CD4-positive, alpha-beta T cell (primary cell): ENCODE results near the gene PRRX2. TPM values are rescaled to one million over a fixed set of nuclear protein-coding genes. Genes with fewer than 3 reads are reported as not detected.

ENCODE experiments used
- ATAC-seq: fragments of 200-7000 bp; cut with Tn5 transposase; one replicate; pipeline ENCODE4 v1.10.0; 2022; ENCODE audit warnings: mild to moderate bottlenecking; ENCODE audit not compliant: poor library complexity
- CTCF ChIA-PET: fragments of 350-600 bp; sonication (Branson Sonifier 250); formaldehyde crosslinking; loops from one replicate; lab custom pipeline; 2021; ENCODE audit warnings: antibody characterized with exemption, inconsistent platforms; lab: Charles Lee
- POLR2A ChIA-PET: fragments of 350-600 bp; sonication (Branson Sonifier 250); formaldehyde crosslinking; loops from one replicate; lab custom pipeline; 2021; ENCODE audit warnings: antibody characterized with exemption, inconsistent platforms; lab: Charles Lee
- DNase-seq, 14 experiments: peaks; one replicate each; pipeline ENCODE4 v3.0.0-alpha.2; 2013 to 2020; ENCODE audit warnings: mixed read lengths in 2 of 14
- H3K27ac ChIP-seq, 2 donors: one replicate each; pipeline versions ENCODE4 v1.5.1 to v1.7.0; 2013; ENCODE audit warnings: low read length in 2 of 2, low read depth in 1 of 2, mild to moderate bottlenecking in 1 of 2
- H3K27me3 ChIP-seq, 2 experiments: 1 replicate in 1 of 2; 2 replicates in 1 of 2; pipeline versions ENCODE4 v1.6.1 to v1.7.0; 2013; ENCODE audit warnings: low read length in 2 of 2, control low read depth in 1 of 2, mild to moderate bottlenecking in 1 of 2, moderate library complexity in 1 of 2; ENCODE audit not compliant: insufficient read depth in 2 of 2, control insufficient read depth in 1 of 2
- H3K36me3 ChIP-seq: one replicate; pipeline ENCODE4 v1.6.1; 2013; ENCODE audit warnings: low read length, control low read depth; ENCODE audit not compliant: insufficient read depth
- H3K4me1 ChIP-seq: one replicate; pipeline ENCODE4 v1.6.1; 2013; ENCODE audit warnings: low read length, control low read depth; ENCODE audit not compliant: insufficient read depth
- H3K4me3 ChIP-seq: one replicate; pipeline ENCODE4 v1.5.1; 2013; ENCODE audit warnings: mild to moderate bottlenecking, low read length, moderate library complexity
- H3K9me3 ChIP-seq, 2 experiments: 1 replicate in 1 of 2; 2 replicates in 1 of 2; pipeline versions ENCODE4 v1.6.1 to v1.7.0; 2013; ENCODE audit warnings: low read length in 2 of 2, mild to moderate bottlenecking in 2 of 2, control low read depth in 1 of 2, moderate library complexity in 1 of 2; ENCODE audit not compliant: control insufficient read depth in 1 of 2, insufficient read depth in 1 of 2
- H3K27ac Mint-ChIP-seq: one replicate; pipeline ENCODE4 v1.8.0; 2020; ENCODE audit warnings: mixed read lengths
- H3K27me3 Mint-ChIP-seq: one replicate; pipeline ENCODE4 v1.8.0; 2021; ENCODE audit warnings: mixed read lengths
- H3K36me3 Mint-ChIP-seq: one replicate; pipeline ENCODE4 v1.8.0; 2021; ENCODE audit warnings: low read depth, mixed read lengths
- H3K4me1 Mint-ChIP-seq: one replicate; pipeline ENCODE4 v1.8.0; 2021; ENCODE audit warnings: low read depth, mixed read lengths
- H3K4me3 Mint-ChIP-seq: one replicate; pipeline ENCODE4 v1.8.0; 2020; ENCODE audit warnings: mild to moderate bottlenecking, mixed read lengths
- H3K9me3 Mint-ChIP-seq: one replicate; pipeline ENCODE4 v1.8.0; 2020; ENCODE audit warnings: mixed read lengths
- intact Hi-C, 2 experiments: fragments of 100-400 bp; cut with DNase I in 1 of 2; cut with micrococcal nuclease in 1 of 2; formaldehyde crosslinking; loops; one replicate each; pipeline versions ENCODE4 v1.15.1 to v1.9.0; 2023 to 2025; cut with DNase I, micrococcal nuclease
- total RNA-seq, 174 experiments: library from RNA in 2 of 174; stranded (reverse) in 2 of 174; gene quantifications; one replicate each; pipeline ENCODE4 v1.2.3 and lab custom pipeline; 2021 to 2026
- TF ChIP-seq, protein P1 (sequence below): fragments of 200-600 bp; IDR thresholded peaks from one replicate; pipeline ENCODE4 v1.8.0; 2022; ENCODE audit warnings: antibody characterized with exemption, mild to moderate bottlenecking

PRRX2 gene
- total RNA-seq, 2 experiments from 2014 or later = not detected

GRCh38 chr9:129665814-129666520, 520 bp downstream of the PRRX2 start:
- ATAC-seq = peak; percentile 19
- H3K27ac ChIP-seq = no peak overlapping the region
- peak in 1 of 14 experiments; percentile 31 for DNase-seq
- POLR2A ChIA-PET = no interaction called here
- H3K9me3 Mint-ChIP-seq = no peaks in the 10 kb centered on the region
- H3K27me3 ChIP-seq = peaks cover 15 to 23% of the 10 kb centered on the region in 2 experiments
- peak overlapping the region; percentile 69 for H3K4me3 Mint-ChIP-seq
- H3K36me3 ChIP-seq = no peaks in the 10 kb centered on the region
- H3K36me3 Mint-ChIP-seq = no peaks in the 10 kb centered on the region
- H3K4me1 Mint-ChIP-seq = no peaks in the 10 kb centered on the region
- CTCF ChIA-PET = no interaction called here
- H3K27me3 Mint-ChIP-seq = peaks cover 16% of the 10 kb centered on the region
- TF ChIP-seq, protein P1, sequence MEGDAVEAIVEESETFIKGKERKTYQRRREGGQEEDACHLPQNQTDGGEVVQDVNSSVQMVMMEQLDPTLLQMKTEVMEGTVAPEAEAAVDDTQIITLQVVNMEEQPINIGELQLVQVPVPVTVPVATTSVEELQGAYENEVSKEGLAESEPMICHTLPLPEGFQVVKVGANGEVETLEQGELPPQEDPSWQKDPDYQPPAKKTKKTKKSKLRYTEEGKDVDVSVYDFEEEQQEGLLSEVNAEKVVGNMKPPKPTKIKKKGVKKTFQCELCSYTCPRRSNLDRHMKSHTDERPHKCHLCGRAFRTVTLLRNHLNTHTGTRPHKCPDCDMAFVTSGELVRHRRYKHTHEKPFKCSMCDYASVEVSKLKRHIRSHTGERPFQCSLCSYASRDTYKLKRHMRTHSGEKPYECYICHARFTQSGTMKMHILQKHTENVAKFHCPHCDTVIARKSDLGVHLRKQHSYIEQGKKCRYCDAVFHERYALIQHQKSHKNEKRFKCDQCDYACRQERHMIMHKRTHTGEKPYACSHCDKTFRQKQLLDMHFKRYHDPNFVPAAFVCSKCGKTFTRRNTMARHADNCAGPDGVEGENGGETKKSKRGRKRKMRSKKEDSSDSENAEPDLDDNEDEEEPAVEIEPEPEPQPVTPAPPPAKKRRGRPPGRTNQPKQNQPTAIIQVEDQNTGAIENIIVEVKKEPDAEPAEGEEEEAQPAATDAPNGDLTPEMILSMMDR = no peak
- no peak overlapping the region for H3K27ac Mint-ChIP-seq
- no peak overlapping the region for H3K4me3 ChIP-seq
- H3K4me1 ChIP-seq = peaks cover 15% of the 10 kb centered on the region
- intact Hi-C loops = no loop called here
- H3K9me3 ChIP-seq = peaks cover 0 to 5% of the 10 kb centered on the region in 2 experiments

DNA sequence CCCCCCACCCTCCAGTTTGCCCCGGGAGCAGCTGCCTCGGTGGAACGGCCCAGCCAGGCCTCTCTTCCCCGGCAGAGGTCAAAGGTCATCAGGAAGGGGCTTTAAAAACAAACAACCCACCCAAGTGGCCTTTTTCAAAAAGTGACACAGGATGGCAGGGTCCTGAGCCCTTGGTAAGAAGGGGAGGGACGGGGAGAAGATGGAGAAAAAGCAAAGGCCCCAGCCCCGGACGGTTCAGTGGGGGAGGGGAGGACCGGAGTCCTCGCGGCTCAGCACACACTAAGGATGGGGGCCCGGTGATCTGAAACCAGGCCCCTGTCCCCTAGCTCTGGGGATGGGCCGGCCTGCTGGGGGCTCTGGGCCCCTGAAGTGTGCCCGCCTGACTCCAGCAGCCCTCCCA, 1.1 kb downstream of the PRRX2 start:
- H3K9me3 ChIP-seq = peaks cover 0 to 5% of the 10 kb centered on the region in 2 experiments
- peaks cover 15% of the 10 kb centered on the region for H3K4me1 ChIP-seq
- Mint-ChIP-seq H3K27me3 (peaks cover 16% of the 10 kb centered on the region), H3K4me1 (no peaks in the 10 kb centered on the region), H3K4me3 (no peak overlapping the region), H3K36me3 (no peaks in the 10 kb centered on the region), H3K9me3 (no peaks in the 10 kb centered on the region), H3K27ac (no peak overlapping the region)
- H3K27ac ChIP-seq = no peak overlapping the region
- DNase-seq = no peak
- H3K36me3 ChIP-seq = no peaks in the 10 kb centered on the region
- ChIA-PET CTCF (no interaction called here), POLR2A (no interaction called here)
- H3K4me3 ChIP-seq = no peak overlapping the region
- no peak for ATAC-seq
- TF ChIP-seq, protein P1 = no peak
- peaks cover 15 to 23% of the 10 kb centered on the region in 2 experiments for H3K27me3 ChIP-seq
- intact Hi-C loops = no loop called here

- DNase-seq = no peak
- Histone ChIP-seq H3K27ac (no peak overlapping the region), H3K9me3 (peaks cover 0 to 5% of the 10 kb centered on the region in 2 experiments), H3K36me3 (no peaks in the 10 kb centered on the region), H3K4me1 (peaks cover 15% of the 10 kb centered on the region), H3K27me3 (peaks cover 15 to 23% of the 10 kb centered on the region in 2 experiments), H3K4me3 (no peak overlapping the region)
- Mint-ChIP-seq H3K27me3 (peaks cover 16% of the 10 kb centered on the region), H3K9me3 (no peaks in the 10 kb centered on the region), H3K27ac (no peak overlapping the region), H3K36me3 (no peaks in the 10 kb centered on the region), H3K4me1 (no peaks in the 10 kb centered on the region), H3K4me3 (peak overlapping the region; percentile 25)
- ATAC-seq = no peak
- TF ChIP-seq, protein P1 = no peak
- ChIA-PET POLR2A (no interaction called here), CTCF (no interaction called here)
- intact Hi-C loops = no loop called here
Observed at GRCh38 chr9:129667378-129667777, 1.9 kb downstream of the PRRX2 start.
